HCT116 (cell line): ENCODE data around the gene SLC35G3.

ENCODE experiments used
- POLR2A ChIP-seq: IDR thresholded peaks from 2 replicates; pipeline ENCODE4 v1.7.0; 2011; ENCODE audit warnings: borderline replicate concordance; ENCODE audit not compliant: insufficient read depth, insufficient read length; ENCODE audit errors: extremely low read depth
- POLR2AphosphoS5 ChIP-seq: IDR thresholded peaks from 2 replicates; pipeline ENCODE4 v1.6.1; 2011; ENCODE audit warnings: mild to moderate bottlenecking, low read depth, low read length, moderate library complexity
- RAD21 ChIP-seq: IDR thresholded peaks from 2 replicates; pipeline ENCODE4 v1.6.1; 2012; ENCODE audit warnings: low read depth, mild to moderate bottlenecking
- SRF ChIP-seq: IDR thresholded peaks from 2 replicates; pipeline ENCODE4 v1.6.1; 2012; ENCODE audit warnings: low read depth
- YY1 ChIP-seq: IDR thresholded peaks from 2 replicates; pipeline ENCODE4 v1.6.1; 2011; ENCODE audit warnings: low read length, low read depth, moderate library complexity, mild to moderate bottlenecking; ENCODE audit not compliant: insufficient replicate concordance; ENCODE audit errors: extremely low read depth
- ZNF274 ChIP-seq: fragments of 200-500 bp; sonication (Bioruptor generic); IDR thresholded peaks from 2 replicates; pipeline ENCODE4 v1.6.1; 2014; ENCODE audit warnings: mild to moderate bottlenecking, low read depth, low read length, inconsistent platforms
- TF ChIP-seq, protein P1 (sequence below), 3 experiments: fragments of 200-600 bp in 1 of 3; sonication (generic) in 1 of 3; IDR thresholded peaks in 2 of 3; conservative IDR thresholded peaks in 1 of 3; 2 replicates each; pipeline ENCODE4 v1.5.1; 2012 to 2017; ENCODE audit warnings: low read depth in 2 of 3, low read length in 2 of 3, antibody characterized with exemption in 1 of 3, borderline replicate concordance in 1 of 3, control low read depth in 1 of 3, mild to moderate bottlenecking in 1 of 3, mixed read lengths in 1 of 3, mixed run types in 1 of 3, moderate library complexity in 1 of 3; ENCODE audit not compliant: insufficient read depth in 1 of 3
- TF ChIP-seq, protein P2 (sequence below): IDR thresholded peaks from 2 replicates; pipeline ENCODE4 v1.6.1; 2012; ENCODE audit warnings: low read depth
- TF ChIP-seq, protein P3 (sequence below): IDR thresholded peaks from 2 replicates; pipeline ENCODE4 v1.6.1; 2012

DNA sequence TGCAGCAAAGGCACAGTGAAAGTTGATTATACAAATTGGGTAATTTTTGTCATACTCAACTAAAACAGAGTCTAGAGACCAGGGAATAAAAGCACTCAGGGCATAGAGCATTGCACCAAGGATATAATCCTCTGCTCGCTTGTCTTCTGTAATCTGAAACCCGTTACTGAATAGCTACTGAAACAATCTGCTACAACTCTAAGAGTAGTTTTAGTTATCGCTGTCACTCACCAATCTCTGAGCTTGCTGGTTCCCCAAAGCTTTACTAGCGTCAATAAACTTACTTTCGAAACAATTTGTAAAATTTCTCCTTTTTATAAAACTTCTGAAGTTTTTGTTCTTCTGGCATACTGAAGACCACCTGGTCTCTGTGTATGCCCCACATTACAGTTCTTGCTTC is 22.9 kb upstream of the SLC35G3 start:
- TF ChIP-seq POLR2A, result no peak
- no peak for TF ChIP-seq YY1
- no peak for TF ChIP-seq ZNF274
- TF ChIP-seq, protein P1, sequence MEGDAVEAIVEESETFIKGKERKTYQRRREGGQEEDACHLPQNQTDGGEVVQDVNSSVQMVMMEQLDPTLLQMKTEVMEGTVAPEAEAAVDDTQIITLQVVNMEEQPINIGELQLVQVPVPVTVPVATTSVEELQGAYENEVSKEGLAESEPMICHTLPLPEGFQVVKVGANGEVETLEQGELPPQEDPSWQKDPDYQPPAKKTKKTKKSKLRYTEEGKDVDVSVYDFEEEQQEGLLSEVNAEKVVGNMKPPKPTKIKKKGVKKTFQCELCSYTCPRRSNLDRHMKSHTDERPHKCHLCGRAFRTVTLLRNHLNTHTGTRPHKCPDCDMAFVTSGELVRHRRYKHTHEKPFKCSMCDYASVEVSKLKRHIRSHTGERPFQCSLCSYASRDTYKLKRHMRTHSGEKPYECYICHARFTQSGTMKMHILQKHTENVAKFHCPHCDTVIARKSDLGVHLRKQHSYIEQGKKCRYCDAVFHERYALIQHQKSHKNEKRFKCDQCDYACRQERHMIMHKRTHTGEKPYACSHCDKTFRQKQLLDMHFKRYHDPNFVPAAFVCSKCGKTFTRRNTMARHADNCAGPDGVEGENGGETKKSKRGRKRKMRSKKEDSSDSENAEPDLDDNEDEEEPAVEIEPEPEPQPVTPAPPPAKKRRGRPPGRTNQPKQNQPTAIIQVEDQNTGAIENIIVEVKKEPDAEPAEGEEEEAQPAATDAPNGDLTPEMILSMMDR (IDR thresholded peaks at IDR 0.05 in 2 of 3, conservative IDR thresholded peaks at IDR 0.05 in 1 of 3; ENCODE audit: borderline replicate concordance in 1 of 3, insufficient read depth in 1 of 3, low read depth in 2 of 3, low read length in 2 of 3), result no peak
- TF ChIP-seq RAD21, result no peak
- TF ChIP-seq, protein P2, sequence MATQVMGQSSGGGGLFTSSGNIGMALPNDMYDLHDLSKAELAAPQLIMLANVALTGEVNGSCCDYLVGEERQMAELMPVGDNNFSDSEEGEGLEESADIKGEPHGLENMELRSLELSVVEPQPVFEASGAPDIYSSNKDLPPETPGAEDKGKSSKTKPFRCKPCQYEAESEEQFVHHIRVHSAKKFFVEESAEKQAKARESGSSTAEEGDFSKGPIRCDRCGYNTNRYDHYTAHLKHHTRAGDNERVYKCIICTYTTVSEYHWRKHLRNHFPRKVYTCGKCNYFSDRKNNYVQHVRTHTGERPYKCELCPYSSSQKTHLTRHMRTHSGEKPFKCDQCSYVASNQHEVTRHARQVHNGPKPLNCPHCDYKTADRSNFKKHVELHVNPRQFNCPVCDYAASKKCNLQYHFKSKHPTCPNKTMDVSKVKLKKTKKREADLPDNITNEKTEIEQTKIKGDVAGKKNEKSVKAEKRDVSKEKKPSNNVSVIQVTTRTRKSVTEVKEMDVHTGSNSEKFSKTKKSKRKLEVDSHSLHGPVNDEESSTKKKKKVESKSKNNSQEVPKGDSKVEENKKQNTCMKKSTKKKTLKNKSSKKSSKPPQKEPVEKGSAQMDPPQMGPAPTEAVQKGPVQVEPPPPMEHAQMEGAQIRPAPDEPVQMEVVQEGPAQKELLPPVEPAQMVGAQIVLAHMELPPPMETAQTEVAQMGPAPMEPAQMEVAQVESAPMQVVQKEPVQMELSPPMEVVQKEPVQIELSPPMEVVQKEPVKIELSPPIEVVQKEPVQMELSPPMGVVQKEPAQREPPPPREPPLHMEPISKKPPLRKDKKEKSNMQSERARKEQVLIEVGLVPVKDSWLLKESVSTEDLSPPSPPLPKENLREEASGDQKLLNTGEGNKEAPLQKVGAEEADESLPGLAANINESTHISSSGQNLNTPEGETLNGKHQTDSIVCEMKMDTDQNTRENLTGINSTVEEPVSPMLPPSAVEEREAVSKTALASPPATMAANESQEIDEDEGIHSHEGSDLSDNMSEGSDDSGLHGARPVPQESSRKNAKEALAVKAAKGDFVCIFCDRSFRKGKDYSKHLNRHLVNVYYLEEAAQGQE, result no peak
- TF ChIP-seq, protein P3, sequence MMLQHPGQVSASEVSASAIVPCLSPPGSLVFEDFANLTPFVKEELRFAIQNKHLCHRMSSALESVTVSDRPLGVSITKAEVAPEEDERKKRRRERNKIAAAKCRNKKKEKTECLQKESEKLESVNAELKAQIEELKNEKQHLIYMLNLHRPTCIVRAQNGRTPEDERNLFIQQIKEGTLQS, result no peak
- no peak for TF ChIP-seq POLR2AphosphoS5
- TF ChIP-seq SRF, result no peak
